DOHH2 (cell line): ENCODE data around the gene PGRMC1.

Experiments used
- H3F3A ChIP-seq: fragments of 200-600 bp; sonication (generic), shearing (Covaris generic); 2 replicates; pipeline ENCODE4 v1.6.0; 2016; ENCODE audit warnings: antibody characterized with exemption, mild to moderate bottlenecking; ENCODE audit not compliant: control insufficient read depth, insufficient read depth
- H3K27ac ChIP-seq: fragments of 200-600 bp; sonication (generic); 2 replicates; pipeline ENCODE4 v1.5.1; 2014; ENCODE audit warnings: low read depth, mild to moderate bottlenecking, low read length, moderate library complexity
- H3K27me3 ChIP-seq: fragments of 200-600 bp; sonication (generic); 2 replicates; pipeline ENCODE4 v1.6.1; 2014; ENCODE audit warnings: mild to moderate bottlenecking, low read length, mixed read lengths; ENCODE audit not compliant: control insufficient read depth
- H3K36me3 ChIP-seq: fragments of 200-600 bp; sonication (generic); 2 replicates; pipeline ENCODE4 v1.6.1; 2014; ENCODE audit warnings: mild to moderate bottlenecking, low read length, moderate library complexity, mixed read lengths; ENCODE audit not compliant: control insufficient read depth
- H3K4me1 ChIP-seq: fragments of 200-600 bp; sonication (generic); 2 replicates; pipeline ENCODE4 v1.6.1; 2014; ENCODE audit warnings: mild to moderate bottlenecking, low read length, mixed read lengths; ENCODE audit not compliant: control insufficient read depth
- H3K4me2 ChIP-seq: fragments of 200-600 bp; sonication (generic); 2 replicates; pipeline ENCODE4 v1.6.0; 2014; ENCODE audit warnings: mild to moderate bottlenecking, low read length, moderate library complexity
- H3K4me3 ChIP-seq: fragments of 200-600 bp; sonication (generic); 2 replicates; pipeline ENCODE4 v1.5.1; 2014; ENCODE audit warnings: mild to moderate bottlenecking, low read length, mixed read lengths
- H3K79me2 ChIP-seq: fragments of 200-600 bp; sonication (generic); 2 replicates; pipeline ENCODE4 v1.6.1; 2014; ENCODE audit warnings: mild to moderate bottlenecking, low read length, mixed read lengths; ENCODE audit not compliant: control insufficient read depth
- H3K9me2 ChIP-seq: fragments of 200-600 bp; sonication (generic); replicated peaks from 2 replicates; pipeline ENCODE4 v1.6.1; 2014; ENCODE audit warnings: mild to moderate bottlenecking, low read length, mixed read lengths; ENCODE audit not compliant: control insufficient read depth
- H3K9me3 ChIP-seq: fragments of 200-600 bp; sonication (generic); 2 replicates; pipeline ENCODE4 v1.6.1; 2014; ENCODE audit warnings: antibody characterized with exemption, low read length, mixed read lengths; ENCODE audit not compliant: control insufficient read depth, insufficient read depth
- H4K20me1 ChIP-seq: fragments of 200-600 bp; sonication (generic); 2 replicates; pipeline ENCODE4 v1.6.0; 2014; ENCODE audit warnings: low read depth, mild to moderate bottlenecking, antibody characterized with exemption, low read length, moderate library complexity; ENCODE audit not compliant: control insufficient read depth, insufficient read depth
- CTCF ChIP-seq: fragments of 200-600 bp; sonication (generic); IDR thresholded peaks from one replicate; pipeline ENCODE4 v1.5.1; 2014; ENCODE audit warnings: antibody characterized with exemption, mild to moderate bottlenecking, low read depth, low read length; ENCODE audit not compliant: poor library complexity, severe bottlenecking
- EZH2phosphoT487 ChIP-seq: fragments of 200-600 bp; sonication (generic); IDR thresholded peaks from 2 replicates; pipeline ENCODE4 v1.6.1; 2017; ENCODE audit warnings: borderline replicate concordance, mild to moderate bottlenecking, antibody characterized with exemption, low read length, moderate library complexity, mixed read lengths

The PGRMC1 gene

GRCh38 chrX:119235872-119236622 is at the start of gene PGRMC1:
Gene PGRMC1 (plus strand): TSS chrX:119236285. CDS start chrX:119236364, 79 bp downstream.
- H3K4me2 ChIP-seq = peak within 1 kb of the TSS; percentile 79
- H3K27me3 ChIP-seq = peaks cover 11% of the 10 kb centered on the region
- peaks cover 4% of the 10 kb centered on the region; the same call in 1 of the 2 replicates for H4K20me1 ChIP-seq
- 0 out of 2 replicates have a peak within 1 kb of the TSS, but pooled peaks have one; percentile 24 for H3K27ac ChIP-seq
- H3K4me1 ChIP-seq = peaks cover 17% of the 10 kb centered on the region
- H3K36me3 ChIP-seq = peaks cover 8% of the 10 kb centered on the region
- TF ChIP-seq EZH2phosphoT487 (no peak), CTCF (no peak)
- H3K9me2 ChIP-seq = no peaks in the 10 kb centered on the region
- H3K79me2 ChIP-seq = peaks cover 38% of the 10 kb centered on the region
- H3F3A ChIP-seq = no peaks in the 10 kb centered on the region
- peak within 1 kb of the TSS; percentile 86 for H3K4me3 ChIP-seq
- no peaks in the 10 kb centered on the region for H3K9me3 ChIP-seq

DNA sequence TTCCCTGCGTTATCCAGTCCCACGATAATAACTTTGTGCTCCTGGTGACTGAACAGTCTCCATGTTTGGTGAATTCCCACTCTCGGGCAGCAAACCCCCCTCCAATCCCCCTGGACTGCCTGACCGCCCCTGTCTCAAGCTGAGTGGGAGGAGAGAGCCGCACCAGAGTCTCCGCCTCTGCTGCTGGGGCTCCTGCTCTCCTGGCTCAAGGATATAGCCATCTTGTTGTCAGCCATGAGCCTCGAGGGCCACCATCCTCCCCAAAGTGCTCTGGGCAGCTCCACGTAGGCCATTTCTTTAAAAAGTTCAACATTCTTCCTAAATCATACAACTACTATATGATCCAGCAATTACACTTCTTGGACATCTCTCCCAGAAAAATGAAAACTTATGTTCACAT is 49.3 kb upstream of the PGRMC1 start:
- Histone ChIP-seq H3K4me2 (no peak overlapping the region), H3K27ac (no peak overlapping the region), H4K20me1 (no peaks in the 10 kb centered on the region), H3K4me3 (no peak overlapping the region), H3K79me2 (no peaks in the 10 kb centered on the region), H3K9me3 (no peaks in the 10 kb centered on the region), H3K9me2 (no peaks in the 10 kb centered on the region), H3K36me3 (no peaks in the 10 kb centered on the region), H3K4me1 (no peaks in the 10 kb centered on the region), H3F3A (no peaks in the 10 kb centered on the region), H3K27me3 (no peaks in the 10 kb centered on the region)
- TF ChIP-seq CTCF = no peak
- no peak for TF ChIP-seq EZH2phosphoT487

DNA sequence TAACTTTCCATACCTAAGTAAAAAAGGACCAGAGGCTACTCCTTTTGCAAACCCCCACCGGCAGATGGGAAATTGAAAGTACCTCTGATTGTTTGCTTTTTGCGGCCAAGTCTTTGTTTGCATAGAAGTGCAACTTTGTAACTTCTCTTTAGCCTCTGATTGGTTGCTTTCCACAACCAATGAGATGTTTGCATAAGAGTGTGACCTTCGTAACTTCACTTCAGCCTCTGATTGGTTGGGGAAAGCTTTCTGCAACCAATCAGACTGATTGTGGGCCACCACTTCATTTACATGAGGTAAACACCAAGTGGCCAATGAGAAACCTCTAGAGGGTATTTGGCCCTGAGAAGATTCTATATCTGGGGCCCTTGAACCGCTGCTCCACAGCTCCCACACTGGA is 48.8 kb upstream of the PGRMC1 start:
- Histone ChIP-seq H3K4me1 (no peaks in the 10 kb centered on the region), H3K27me3 (no peaks in the 10 kb centered on the region), H3K36me3 (no peaks in the 10 kb centered on the region), H4K20me1 (no peaks in the 10 kb centered on the region), H3K9me3 (no peaks in the 10 kb centered on the region), H3K79me2 (no peaks in the 10 kb centered on the region), H3K27ac (no peak overlapping the region), H3K4me2 (no peak overlapping the region), H3K4me3 (no peak overlapping the region), H3F3A (no peaks in the 10 kb centered on the region), H3K9me2 (no peaks in the 10 kb centered on the region)
- TF ChIP-seq CTCF = no peak
- TF ChIP-seq EZH2phosphoT487 = no peak
